H1 (cell line): ENCODE measurements around the gene CALY. TPM values are rescaled to one million over a fixed set of nuclear protein-coding genes. Genes with fewer than 3 reads are reported as not detected.

Experiments used
- CBX8 ChIP-seq: fragments of 300-800, 300-1000 bp; sonication (generic); IDR thresholded peaks from 2 replicates; pipeline ENCODE4 v1.7.1; 2016; ENCODE audit warnings: low read depth, low read length, borderline replicate concordance
- EZH2 ChIP-seq: fragments of 200-600 bp; sonication (generic); IDR thresholded peaks from 2 replicates; pipeline ENCODE4 v1.7.1; 2012; ENCODE audit warnings: low read depth, mild to moderate bottlenecking, moderate library complexity, low read length, inconsistent platforms; ENCODE audit not compliant: severe bottlenecking
- GABPA ChIP-seq: IDR thresholded peaks from 2 replicates; pipeline ENCODE4 v1.6.1; 2011; ENCODE audit warnings: mild to moderate bottlenecking, low read length, moderate library complexity, borderline replicate concordance; ENCODE audit not compliant: insufficient read depth
- RBBP5 ChIP-seq: IDR thresholded peaks from 2 replicates; pipeline ENCODE4 v1.7.1; 2012; ENCODE audit warnings: low read depth, mild to moderate bottlenecking, inconsistent platforms, low read length, moderate library complexity, borderline replicate concordance
- SIRT6 ChIP-seq: IDR thresholded peaks from one replicate; pipeline ENCODE4 v1.7.1; 2012; ENCODE audit warnings: low read length, inconsistent platforms
- SP4 ChIP-seq: IDR thresholded peaks from 2 replicates; pipeline ENCODE4 v1.6.1; 2012; ENCODE audit warnings: low read length, inconsistent platforms
- polyA plus RNA-seq, 7 experiments: library from polyadenylated mRNA; depleted of rRNA in 3 of 7; stranded (reverse) in 5 of 7; unstranded in 2 of 7; fragments of >200 nt in 5 of 7; fragments of 200-250 nt in 2 of 7; gene quantifications; 1 replicate in 5 of 7; 2 replicates in 1 of 7; 4 replicates in 1 of 7; pipeline versions ENCODE4 v1.2.1 to v1.2.3, GENCODE V29; 2011 to 2013; ENCODE audit warnings: missing spikeins in 2 of 7, mixed read lengths in 2 of 7
- total RNA-seq: library from RNA; stranded (reverse); fragmentation: NEBNext Ultra II Directional; extraction: Animal tissue kit (Norgen Biotek cat#: 25700); gene quantifications from 2 replicates; pipeline ENCODE4 v1.2.1, GENCODE V29; 2021
- TF ChIP-seq, protein P1 (sequence below): IDR thresholded peaks from 2 replicates; pipeline ENCODE4 v1.6.1; 2012; ENCODE audit warnings: inconsistent platforms

CALY gene
- total and polyA plus RNA-seq, 2 of the 8 experiments (the other 6 are each of a cell fraction or from before 2014, with no cell fraction given) = 1.3 to 1.5 TPM

GRCh38 chr10:133298466-133298865 is 38.2 kb downstream of the CALY start (continued):
- TF ChIP-seq, protein P1, sequence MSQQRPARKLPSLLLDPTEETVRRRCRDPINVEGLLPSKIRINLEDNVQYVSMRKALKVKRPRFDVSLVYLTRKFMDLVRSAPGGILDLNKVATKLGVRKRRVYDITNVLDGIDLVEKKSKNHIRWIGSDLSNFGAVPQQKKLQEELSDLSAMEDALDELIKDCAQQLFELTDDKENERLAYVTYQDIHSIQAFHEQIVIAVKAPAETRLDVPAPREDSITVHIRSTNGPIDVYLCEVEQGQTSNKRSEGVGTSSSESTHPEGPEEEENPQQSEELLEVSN = no peak
- TF ChIP-seq GABPA (no peak), RBBP5 (no peak), SIRT6 (no peak), CBX8 (no peak), SP4 (no peak), EZH2 (no peak)
